OCI-LY1 (cell line): ENCODE data around the gene AADACL2.

Experiments
- H2AFZ ChIP-seq: fragments of 200-600 bp; sonication (generic), shearing (Covaris generic); 2 replicates; pipeline ENCODE4 v1.6.0; 2014; ENCODE audit warnings: antibody characterized with exemption, mild to moderate bottlenecking, low read length
- H3F3A ChIP-seq: fragments of 200-600 bp; sonication (generic), shearing (Covaris generic); 2 replicates; pipeline ENCODE4 v1.6.0; 2014; ENCODE audit warnings: mild to moderate bottlenecking, antibody characterized with exemption, low read length, moderate library complexity; ENCODE audit not compliant: insufficient read depth
- H3K27ac ChIP-seq: fragments of 200-600 bp; sonication (generic); 2 replicates; pipeline ENCODE4 v1.5.1; 2014; ENCODE audit warnings: low read length, mixed run types, mild to moderate bottlenecking, low read depth; ENCODE audit not compliant: poor library complexity, severe bottlenecking
- H3K27me3 ChIP-seq: fragments of 200-600 bp; sonication (generic); 2 replicates; pipeline ENCODE4 v1.6.0; 2014; ENCODE audit warnings: antibody characterized with exemption, mild to moderate bottlenecking, low read length, moderate library complexity; ENCODE audit not compliant: insufficient read depth
- H3K36me3 ChIP-seq: fragments of 200-600 bp; sonication (generic); 2 replicates; pipeline ENCODE4 v1.6.1; 2014; ENCODE audit warnings: mild to moderate bottlenecking, antibody characterized with exemption, low read length, moderate library complexity, mixed read lengths; ENCODE audit not compliant: insufficient read depth
- H3K4me1 ChIP-seq: fragments of 200-600 bp; sonication (generic); 2 replicates; pipeline ENCODE4 v1.5.1; 2014; ENCODE audit warnings: mild to moderate bottlenecking, low read length, moderate library complexity; ENCODE audit not compliant: insufficient read depth, severe bottlenecking
- H3K4me2 ChIP-seq: fragments of 200-600 bp; sonication (generic), shearing (Covaris generic); 2 replicates; pipeline ENCODE4 v1.6.1; 2014; ENCODE audit warnings: low read length
- H3K4me3 ChIP-seq: fragments of 200-600 bp; sonication (generic); 2 replicates; pipeline ENCODE4 v1.5.1; 2014; ENCODE audit warnings: low read length, low read depth, mild to moderate bottlenecking, mixed read lengths; ENCODE audit not compliant: poor library complexity, severe bottlenecking
- H3K79me2 ChIP-seq: fragments of 200-600 bp; shearing (Covaris generic); 2 replicates; pipeline ENCODE4 v1.6.1; 2016; ENCODE audit warnings: mixed run types, low read length, mixed read lengths; ENCODE audit not compliant: insufficient read depth
- H3K9ac ChIP-seq: fragments of 200-600 bp; sonication (generic), shearing (Covaris generic); 2 replicates; pipeline ENCODE4 v1.6.1; 2014; ENCODE audit warnings: mild to moderate bottlenecking, low read length, mixed read lengths
- H3K9me2 ChIP-seq: fragments of 200-600 bp; sonication (generic), shearing (Covaris generic); 2 replicates; pipeline ENCODE4 v1.6.1; 2014; ENCODE audit warnings: low read depth, mild to moderate bottlenecking, low read length, mixed read lengths
- H3K9me3 ChIP-seq: fragments of 200-600 bp; shearing (Covaris generic); 2 replicates; pipeline ENCODE4 v1.6.1; 2014; ENCODE audit warnings: low read length, mixed read lengths
- H4K20me1 ChIP-seq: fragments of 200-600 bp; sonication (generic), shearing (Covaris generic); 2 replicates; pipeline ENCODE4 v1.6.0; 2016; ENCODE audit warnings: mild to moderate bottlenecking, low read length; ENCODE audit not compliant: insufficient read depth
- EZH2 ChIP-seq: fragments of 200-600 bp; sonication (generic), shearing (Covaris generic); IDR thresholded peaks from 2 replicates; pipeline ENCODE4 v1.8.0; 2017; ENCODE audit warnings: borderline replicate concordance, mixed run types, mild to moderate bottlenecking, antibody characterized with exemption, low read length, moderate library complexity, mixed read lengths
- TF ChIP-seq, protein P1 (sequence below): fragments of 200-600 bp; sonication (generic), shearing (Covaris generic); IDR thresholded peaks from 2 replicates; pipeline ENCODE4 v1.5.1; 2017; ENCODE audit warnings: mild to moderate bottlenecking, antibody characterized with exemption, low read length, moderate library complexity, mixed read lengths

The AADACL2 gene

DNA sequence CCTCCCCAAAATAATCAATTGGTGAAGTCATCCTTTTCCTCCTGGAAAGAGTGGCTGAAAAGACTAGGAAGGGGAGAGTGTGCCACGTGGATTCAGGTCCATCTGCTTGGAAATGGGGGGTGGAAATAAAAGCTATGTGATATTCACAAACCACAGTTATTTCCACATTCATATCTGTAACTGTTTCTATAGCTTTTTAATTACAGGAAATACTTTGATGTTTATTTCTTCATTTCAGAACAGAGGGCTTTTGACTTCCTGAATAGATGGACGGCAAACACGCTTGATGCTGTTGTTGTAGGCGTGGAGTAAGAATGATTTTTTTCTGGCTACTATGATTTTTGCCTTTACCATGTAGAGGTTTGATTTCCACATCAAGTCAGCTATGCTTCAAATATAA lies 10.1 kb downstream of the AADACL2 start:
- Histone ChIP-seq H3K36me3 (no peaks in the 10 kb centered on the region), H3K4me1 (no peaks in the 10 kb centered on the region), H4K20me1 (no peaks in the 10 kb centered on the region), H3K9me2 (no peaks in the 10 kb centered on the region), H3K9me3 (no peaks in the 10 kb centered on the region), H2AFZ (no peak overlapping the region), H3K27ac (no peak overlapping the region), H3K4me3 (no peak overlapping the region), H3K27me3 (no peaks in the 10 kb centered on the region), H3K4me2 (no peak overlapping the region), H3F3A (no peaks in the 10 kb centered on the region), H3K9ac (no peak overlapping the region), H3K79me2 (no peaks in the 10 kb centered on the region)
- TF ChIP-seq, protein P1, sequence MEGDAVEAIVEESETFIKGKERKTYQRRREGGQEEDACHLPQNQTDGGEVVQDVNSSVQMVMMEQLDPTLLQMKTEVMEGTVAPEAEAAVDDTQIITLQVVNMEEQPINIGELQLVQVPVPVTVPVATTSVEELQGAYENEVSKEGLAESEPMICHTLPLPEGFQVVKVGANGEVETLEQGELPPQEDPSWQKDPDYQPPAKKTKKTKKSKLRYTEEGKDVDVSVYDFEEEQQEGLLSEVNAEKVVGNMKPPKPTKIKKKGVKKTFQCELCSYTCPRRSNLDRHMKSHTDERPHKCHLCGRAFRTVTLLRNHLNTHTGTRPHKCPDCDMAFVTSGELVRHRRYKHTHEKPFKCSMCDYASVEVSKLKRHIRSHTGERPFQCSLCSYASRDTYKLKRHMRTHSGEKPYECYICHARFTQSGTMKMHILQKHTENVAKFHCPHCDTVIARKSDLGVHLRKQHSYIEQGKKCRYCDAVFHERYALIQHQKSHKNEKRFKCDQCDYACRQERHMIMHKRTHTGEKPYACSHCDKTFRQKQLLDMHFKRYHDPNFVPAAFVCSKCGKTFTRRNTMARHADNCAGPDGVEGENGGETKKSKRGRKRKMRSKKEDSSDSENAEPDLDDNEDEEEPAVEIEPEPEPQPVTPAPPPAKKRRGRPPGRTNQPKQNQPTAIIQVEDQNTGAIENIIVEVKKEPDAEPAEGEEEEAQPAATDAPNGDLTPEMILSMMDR = no peak
- TF ChIP-seq EZH2 = no peak

DNA sequence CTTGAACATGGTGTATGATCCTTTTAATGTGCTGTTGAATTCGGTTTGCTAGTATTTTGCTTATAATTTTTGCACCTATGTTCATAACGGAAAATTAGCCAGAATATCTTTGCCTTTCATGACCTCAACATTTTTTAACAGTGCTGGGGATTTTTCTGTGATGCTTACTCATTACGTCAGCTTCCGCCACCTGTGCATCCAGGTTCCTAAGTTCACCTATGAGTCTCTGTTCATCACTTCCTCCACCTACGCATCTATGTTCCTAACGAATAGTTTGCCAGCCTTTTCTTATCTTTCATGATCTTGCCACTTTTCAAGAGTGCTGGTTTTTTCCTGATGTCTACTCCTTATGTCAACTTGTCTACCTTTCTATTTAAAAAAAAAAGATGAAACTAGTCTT lies 16.5 kb downstream of the AADACL2 start:
- Histone ChIP-seq H3F3A (no peaks in the 10 kb centered on the region), H3K27me3 (no peaks in the 10 kb centered on the region), H3K79me2 (no peaks in the 10 kb centered on the region), H2AFZ (no peak overlapping the region), H3K4me2 (no peak overlapping the region), H3K4me3 (no peak overlapping the region), H3K9me2 (no peaks in the 10 kb centered on the region), H3K4me1 (no peaks in the 10 kb centered on the region), H3K36me3 (no peaks in the 10 kb centered on the region), H3K27ac (no peak overlapping the region), H4K20me1 (no peaks in the 10 kb centered on the region), H3K9me3 (no peaks in the 10 kb centered on the region), H3K9ac (no peak overlapping the region)
- no peak for TF ChIP-seq EZH2
- TF ChIP-seq, protein P1 = no peak

DNA sequence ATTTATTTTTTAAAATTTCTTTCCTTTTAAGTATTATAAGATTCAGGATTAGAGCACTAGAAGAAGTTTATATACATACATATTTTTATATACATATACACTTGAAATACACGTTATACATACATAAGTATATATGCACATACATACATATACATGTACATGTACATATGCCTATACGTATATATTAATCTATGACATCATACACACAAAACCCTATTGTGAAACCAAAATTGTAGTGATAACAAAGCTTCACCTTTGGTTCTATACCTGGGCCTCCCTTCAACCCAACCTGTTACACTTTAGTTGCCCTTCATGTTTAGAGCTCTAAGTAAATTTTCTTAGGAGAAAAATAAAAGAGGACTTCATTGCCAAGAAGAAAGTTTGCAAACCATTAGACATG lies 17.0 kb downstream of the AADACL2 start:
- Histone ChIP-seq H3K4me2 (no peak overlapping the region), H3K9me2 (no peaks in the 10 kb centered on the region), H3K27ac (no peak overlapping the region)

More for the DNA sequence above, 17.0 kb downstream of the AADACL2 start:
- H3K9ac ChIP-seq = no peak overlapping the region
- no peaks in the 10 kb centered on the region for H3K36me3 ChIP-seq
- H4K20me1 ChIP-seq = no peaks in the 10 kb centered on the region
- H3K4me3 ChIP-seq = no peak overlapping the region
- TF ChIP-seq, protein P1 = no peak
- no peak for TF ChIP-seq EZH2
- H3K4me1 ChIP-seq = no peaks in the 10 kb centered on the region
- no peaks in the 10 kb centered on the region for H3F3A ChIP-seq
- H3K9me3 ChIP-seq = no peaks in the 10 kb centered on the region
- H3K27me3 ChIP-seq = no peaks in the 10 kb centered on the region
- no peaks in the 10 kb centered on the region for H3K79me2 ChIP-seq
- H2AFZ ChIP-seq = no peak overlapping the region
